GM23338 (cell line): Measurements from ENCODE around the gene DOCK10. TPM values are rescaled to one million over a fixed set of nuclear protein-coding genes. Genes with fewer than 3 reads are reported as not detected.

Experiments
- ATAC-seq: fragments of 200-7000 bp; cut with Tn5 transposase; 3 replicates; pipeline ENCODE4 v1.9.1; 2020
- DNase-seq: peaks from one replicate; pipeline ENCODE4 v3.0.0-alpha.2; 2015; ENCODE audit warnings: low spot score
- H2AFZ ChIP-seq: fragments of 200-600 bp; sonication (generic); 2 replicates; pipeline ENCODE4 v1.8.0; 2016; ENCODE audit warnings: antibody characterized with exemption, mild to moderate bottlenecking, moderate library complexity
- H3F3A ChIP-seq: fragments of 200-600 bp; sonication (generic); replicated peaks from 2 replicates; pipeline ENCODE4 v1.8.0; 2017; ENCODE audit warnings: antibody characterized with exemption, mixed run types, low read depth
- H3K27ac ChIP-seq: fragments of 200-600 bp; sonication (generic); 2 replicates; pipeline ENCODE4 v1.6.1; 2016; ENCODE audit warnings: low read depth
- H3K27me3 ChIP-seq: fragments of 200-600 bp; sonication (generic); 2 replicates; pipeline ENCODE4 v1.8.0; 2016; ENCODE audit warnings: mild to moderate bottlenecking, mixed run types, moderate library complexity; ENCODE audit not compliant: insufficient read depth
- H3K36me3 ChIP-seq: fragments of 200-600 bp; sonication (generic); 2 replicates; pipeline ENCODE4 v1.8.0; 2016; ENCODE audit warnings: mild to moderate bottlenecking; ENCODE audit not compliant: insufficient read depth
- H3K4me1 ChIP-seq: fragments of 200-600 bp; sonication (generic); 2 replicates; pipeline ENCODE4 v1.8.0; 2016; ENCODE audit warnings: mild to moderate bottlenecking, moderate library complexity; ENCODE audit not compliant: insufficient read depth
- H3K4me2 ChIP-seq: fragments of 200-600 bp; sonication (generic); 2 replicates; pipeline ENCODE4 v1.7.1; 2017; ENCODE audit warnings: mixed run types
- H3K4me3 ChIP-seq: fragments of 200-600 bp; sonication (generic); 2 replicates; pipeline ENCODE4 v1.6.1; 2016; ENCODE audit warnings: mixed run types
- H3K79me2 ChIP-seq: fragments of 200-600 bp; sonication (generic); replicated peaks from 2 replicates; pipeline ENCODE4 v1.8.0; 2017; ENCODE audit warnings: mild to moderate bottlenecking; ENCODE audit not compliant: insufficient read depth
- H3K9me2 ChIP-seq: fragments of 200-600 bp; sonication (generic); 2 replicates; pipeline ENCODE4 v1.8.0; 2017; ENCODE audit not compliant: insufficient read depth
- H4K20me1 ChIP-seq: fragments of 200-600 bp; sonication (generic); replicated peaks from 2 replicates; pipeline ENCODE4 v1.8.0; 2017; ENCODE audit warnings: mild to moderate bottlenecking; ENCODE audit not compliant: insufficient read depth
- H3K27ac Mint-ChIP-seq: 2 replicates; pipeline ENCODE4 v1.8.0; 2020; ENCODE audit warnings: inconsistent platforms, mild to moderate bottlenecking, moderate library complexity, mixed read lengths
- H3K27me3 Mint-ChIP-seq: 3 replicates; pipeline ENCODE4 v1.8.0; 2022; ENCODE audit warnings: low read depth, mild to moderate bottlenecking, moderate library complexity, mixed read lengths, inconsistent platforms; ENCODE audit not compliant: insufficient read depth, poor library complexity
- H3K36me3 Mint-ChIP-seq: 3 replicates; pipeline ENCODE4 v1.8.0; 2021; ENCODE audit warnings: low read depth, mild to moderate bottlenecking, inconsistent platforms, moderate library complexity, mixed read lengths
- H3K4me1 Mint-ChIP-seq: 3 replicates; pipeline ENCODE4 v1.8.0; 2020; ENCODE audit warnings: mild to moderate bottlenecking, inconsistent platforms, mixed read lengths
- H3K4me3 Mint-ChIP-seq: 3 replicates; pipeline ENCODE4 v1.8.0; 2021; ENCODE audit warnings: moderate library complexity, mild to moderate bottlenecking, inconsistent platforms, mixed read lengths
- H3K9me3 Mint-ChIP-seq: 3 replicates; pipeline ENCODE4 v1.8.0; 2020; ENCODE audit warnings: moderate library complexity, mild to moderate bottlenecking, inconsistent platforms, mixed read lengths
- CTCF ChIP-seq, 2 experiments: fragments of 200-600 bp in 1 of 2; sonication (generic) in 1 of 2; conservative IDR thresholded peaks; 2 replicates each; pipeline versions ENCODE4 v1.5.1 to v1.6.1; 2016 to 2017; ENCODE audit warnings: antibody characterized with exemption in 2 of 2, low read depth in 2 of 2, mild to moderate bottlenecking in 2 of 2, moderate library complexity in 1 of 2
- ETS1 ChIP-seq: IDR thresholded peaks from 2 replicates; pipeline ENCODE4 v1.6.1; 2016; ENCODE audit warnings: antibody characterized with exemption
- EZH2 ChIP-seq: fragments of 200-600 bp; sonication (generic); IDR thresholded peaks from one replicate; pipeline ENCODE4 v1.8.0; 2017; ENCODE audit warnings: antibody characterized with exemption, mild to moderate bottlenecking, low read depth; ENCODE audit not compliant: unreplicated experiment
- NANOG ChIP-seq: IDR thresholded peaks from 2 replicates; pipeline ENCODE4 v1.6.1; 2016; ENCODE audit warnings: antibody characterized with exemption, borderline replicate concordance
- POLR2AphosphoS5 ChIP-seq: IDR thresholded peaks from 2 replicates; pipeline ENCODE4 v1.6.1; 2016; ENCODE audit warnings: antibody characterized with exemption, low read depth
- ZNF331 ChIP-seq: fragments of 250-450 bp; sonication (Bioruptor Pico); IDR thresholded peaks from 2 replicates; pipeline ENCODE4 v1.5.0; 2020; ENCODE audit warnings: low read depth, mild to moderate bottlenecking, moderate library complexity
- ZNF462 ChIP-seq: fragments of 250-450 bp; sonication (Bioruptor Pico); IDR thresholded peaks from 2 replicates; pipeline ENCODE4 v1.5.0; 2020; ENCODE audit warnings: mild to moderate bottlenecking, moderate library complexity
- polyA plus RNA-seq: library from polyadenylated mRNA; unstranded; fragments of >200 nt; fragmentation: Nextera tagmentation; extraction: Ambion mirVana; gene quantifications from 2 replicates; pipeline ENCODE4 v1.2.1, GENCODE V29; 2016
- total RNA-seq: library from RNA; depleted of rRNA; stranded (reverse); fragments of >200 nt; shearing (Covaris generic); gene quantifications from 2 replicates; pipeline ENCODE4 v1.2.3, GENCODE V29; 2014

DOCK10 gene
- total and polyA plus RNA-seq, 2 experiments from 2014 or later: 1.0 to 1.7 TPM

GRCh38 chr2:225073198-225073597 is 30.9 kb upstream of the DOCK10 start:
- peak overlapping the region; percentile 13; the same call in 1 of the 3 replicates for H3K4me3 Mint-ChIP-seq
- peaks cover 9% of the 10 kb centered on the region; the same call in 1 of the 2 replicates for H3K9me2 ChIP-seq
- no peaks in the 10 kb centered on the region for H3K79me2 ChIP-seq
- H3K27ac ChIP-seq: 0 out of 2 replicates have a peak overlapping the region, but pooled peaks have one; percentile 5
- DNase-seq (peak; percentile 60), ATAC-seq (peak; percentile 88)
- H3K27me3 ChIP-seq: no peaks in the 10 kb centered on the region
- H4K20me1 ChIP-seq: no peaks in the 10 kb centered on the region
- no peak overlapping the region for H2AFZ ChIP-seq
- no peaks in the 10 kb centered on the region for H3F3A ChIP-seq
- H3K27ac Mint-ChIP-seq: peak overlapping the region; percentile 37; the same call in 1 of the 2 replicates
- peaks cover 8% of the 10 kb centered on the region for H3K27me3 Mint-ChIP-seq
- peaks cover 16% of the 10 kb centered on the region; the same call in 1 of the 2 replicates for H3K4me1 ChIP-seq
- H3K36me3 ChIP-seq: no peaks in the 10 kb centered on the region
- TF ChIP-seq ZNF462 (CRISPR knock-in tag) (peak; percentile 87), CTCF (conservative IDR thresholded peaks at IDR 0.05; ENCODE audit: low read depth in 2 of 2) (no peak), ETS1 (no peak), EZH2 (no peak), ZNF331 (no peak), NANOG (0 out of 2 replicates have a peak, but pooled peaks have one; percentile 48), POLR2AphosphoS5 (no peak)
- H3K9me3 Mint-ChIP-seq: peaks cover 8% of the 10 kb centered on the region
- peak overlapping the region; percentile 56 for H3K4me2 ChIP-seq
- no peak overlapping the region for H3K4me3 ChIP-seq
- H3K36me3 Mint-ChIP-seq: peaks cover 6% of the 10 kb centered on the region; the same call in 2 of the 3 replicates
- H3K4me1 Mint-ChIP-seq: peaks cover 23% of the 10 kb centered on the region
